CD4-positive, alpha-beta T cell treated with Interleukin-6 for 4 hours (primary cell): ENCODE results near the gene LYSMD3.
A peak's percentile ranks its signal among the peaks of the same experiment; 100 is the strongest.

Experiments used
- DNase-seq: peaks from one replicate; pipeline ENCODE4 v3.0.0-alpha.2; 2020; ENCODE audit warnings: mixed read lengths

LYSMD3 gene

DNA sequence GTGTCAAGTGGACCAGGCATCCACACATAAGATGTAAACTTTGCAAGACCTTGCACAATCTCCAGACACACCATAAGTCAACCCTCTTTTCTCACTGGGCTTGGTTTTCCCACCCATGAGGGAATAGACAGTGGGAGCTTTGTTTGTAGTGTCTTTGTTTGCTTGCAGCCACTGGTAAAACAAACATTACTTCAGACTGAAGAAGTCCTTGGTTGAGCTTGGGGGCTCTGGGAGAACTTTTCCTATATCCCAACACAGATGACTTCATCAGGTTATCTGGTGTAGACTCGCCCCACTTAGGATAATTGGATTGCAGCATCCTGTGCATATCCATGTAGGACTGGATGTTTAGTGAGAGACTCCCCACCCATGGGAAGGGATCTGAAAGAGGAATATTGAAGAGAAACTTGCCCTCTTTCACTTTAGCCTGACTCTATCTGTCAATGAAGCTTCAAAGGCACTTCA, 17.7 kb upstream of the LYSMD3 start:
- no peak for DNase-seq

GRCh38 chr5:90546216-90546837, 16.9 kb upstream of the LYSMD3 start:
- no peak for DNase-seq

GRCh38 chr5:90545511-90545910, 16.1 kb upstream of the LYSMD3 start:
- no peak for DNase-seq

GRCh38 chr5:90542827-90543519, 13.6 kb upstream of the LYSMD3 start:
- no peak for DNase-seq

- no peak for DNase-seq
Measured at GRCh38 chr5:90534922-90535321, 5.5 kb upstream of the LYSMD3 start.

DNA sequence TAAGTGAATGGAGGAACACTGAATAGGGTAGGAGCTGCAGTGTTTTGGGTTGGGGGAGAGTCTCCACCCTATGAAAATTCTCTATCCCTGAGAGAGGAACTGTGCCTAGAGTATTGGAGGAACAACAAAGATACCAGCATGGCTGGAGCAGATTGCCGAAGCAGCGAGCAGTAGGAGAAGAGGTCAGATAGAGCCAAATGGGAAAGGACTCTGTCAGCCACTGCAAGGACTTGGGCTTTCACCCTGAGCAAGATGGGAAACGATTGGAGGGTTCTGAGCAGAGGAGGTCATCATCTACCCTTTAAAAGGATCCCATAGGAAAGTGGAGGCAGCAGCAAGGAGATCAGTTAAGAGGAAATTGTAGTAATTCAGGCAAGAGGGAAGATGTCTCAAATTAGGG, 4.4 kb upstream of the LYSMD3 start:
- no peak for DNase-seq

GRCh38 chr5:90530736-90531487, 1.5 kb upstream of the LYSMD3 start:
- DNase-seq: no peak

DNA sequence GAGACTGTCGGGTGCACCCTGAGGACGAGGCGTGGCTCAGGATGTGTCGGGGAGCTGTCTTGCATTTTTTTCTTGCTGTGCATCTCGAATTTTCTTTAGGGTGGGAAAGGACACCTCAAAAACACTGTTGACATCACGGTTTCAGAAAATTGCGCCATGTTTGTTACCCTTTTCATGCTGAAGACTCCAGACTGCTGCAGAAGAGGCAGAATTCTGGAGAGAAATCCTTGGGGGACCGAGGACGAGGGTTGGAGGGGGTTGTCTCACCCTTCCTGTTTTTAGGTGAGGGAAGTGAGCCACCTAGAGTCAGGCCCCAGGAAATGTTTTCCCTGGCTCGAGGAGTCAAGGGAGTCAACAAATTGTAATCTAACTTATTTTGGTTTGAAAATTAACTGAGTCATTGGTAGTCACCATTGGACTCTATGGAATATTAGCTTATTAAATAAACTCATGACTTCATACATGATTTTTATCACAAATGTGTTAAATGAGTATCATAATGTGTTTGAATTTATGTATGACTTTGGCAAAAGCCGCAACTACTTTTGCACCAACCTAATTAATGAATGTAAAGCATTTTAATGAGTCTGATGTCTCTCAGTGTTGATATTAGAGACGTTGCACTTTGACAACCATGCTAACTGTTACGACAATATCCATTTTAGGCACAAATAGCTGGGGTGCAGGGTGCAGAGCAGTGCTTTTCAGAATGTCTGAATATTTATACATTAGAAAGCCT, 724 bp upstream of the LYSMD3 start:
- peak; percentile 69 for DNase-seq

GRCh38 chr5:90528601-90529193, 687 bp downstream of the LYSMD3 start:
- no peak for DNase-seq

DNA sequence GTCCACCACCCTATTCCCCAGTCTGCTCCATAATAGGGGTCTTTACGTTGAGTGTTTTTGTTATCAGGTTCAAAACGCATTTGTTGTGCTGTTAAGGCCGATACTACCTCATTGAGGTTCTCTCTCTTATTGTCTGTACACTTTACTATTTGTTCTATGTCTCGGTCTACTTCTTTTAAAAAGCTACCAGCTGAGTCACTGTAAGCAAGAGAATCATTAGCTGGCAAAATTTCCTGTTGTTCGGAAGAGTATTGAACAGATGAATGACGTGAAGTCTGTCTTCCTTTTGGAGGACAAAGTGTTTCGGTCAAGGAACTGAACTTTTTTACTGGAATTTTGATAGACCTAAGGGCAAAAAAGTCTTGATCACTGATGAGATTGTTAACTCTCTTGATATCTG, 10.3 kb downstream of the LYSMD3 start:
- no peak for DNase-seq

DNA sequence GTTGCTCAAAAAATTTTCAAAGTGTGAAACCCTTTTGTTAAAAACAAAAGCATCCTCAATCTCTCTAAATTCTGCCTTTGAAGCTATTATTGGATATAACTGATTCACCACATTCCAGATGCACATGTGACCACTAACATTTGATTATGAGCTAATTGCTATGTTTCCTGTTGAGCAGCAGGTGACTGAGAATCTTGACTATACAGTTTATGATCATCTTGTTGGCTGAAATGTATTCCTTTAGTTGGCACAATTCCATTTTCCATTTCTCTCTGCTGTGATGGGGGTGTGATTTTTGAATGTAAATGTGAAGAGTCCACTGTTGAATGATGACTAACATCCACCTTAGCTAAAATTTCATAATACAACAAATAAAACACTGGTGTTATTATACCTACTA, 10.7 kb downstream of the LYSMD3 start:
- no peak for DNase-seq

DNA sequence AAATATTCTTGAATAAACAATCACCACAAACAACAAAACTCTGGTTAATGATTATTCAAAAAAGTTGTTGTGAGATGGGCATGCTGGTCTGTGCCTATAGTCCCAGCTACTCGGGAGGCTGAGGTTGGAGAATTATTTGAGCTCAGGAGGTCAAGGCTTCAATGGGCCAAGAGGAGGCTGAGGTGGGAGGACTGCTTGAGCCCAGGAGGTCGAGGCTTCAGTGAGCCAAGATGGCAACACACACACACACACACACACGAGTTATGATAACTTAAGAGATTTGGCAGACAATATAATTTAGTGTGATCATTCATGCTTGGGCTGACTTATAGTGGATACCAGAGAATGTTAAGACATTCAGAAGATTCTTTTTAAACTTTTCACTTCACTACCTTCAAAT, 14.9 kb downstream of the LYSMD3 start:
- DNase-seq: no peak

DNA sequence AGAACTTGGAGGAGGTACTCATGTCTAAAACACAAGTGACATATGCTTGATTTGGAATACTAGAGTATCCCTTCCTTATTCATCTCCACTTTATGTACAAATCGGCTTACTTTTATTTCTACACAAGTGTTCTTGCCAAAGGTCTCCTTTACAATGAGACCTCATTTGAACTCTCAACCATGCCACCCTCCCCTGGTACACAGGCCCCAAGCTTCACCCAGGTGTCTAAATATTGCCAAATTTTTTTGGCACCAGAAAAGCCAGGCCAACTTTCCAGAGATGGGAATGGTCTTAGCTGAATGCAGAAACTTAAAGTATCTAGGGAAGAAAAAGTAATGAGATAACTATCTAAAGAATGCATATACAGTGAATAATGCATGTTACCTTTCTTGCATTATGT, 18.9 kb downstream of the LYSMD3 start:
- DNase-seq: no peak

- DNase-seq: no peak
Measured at GRCh38 chr5:90506221-90506620, 23.2 kb downstream of the LYSMD3 start.

DNA sequence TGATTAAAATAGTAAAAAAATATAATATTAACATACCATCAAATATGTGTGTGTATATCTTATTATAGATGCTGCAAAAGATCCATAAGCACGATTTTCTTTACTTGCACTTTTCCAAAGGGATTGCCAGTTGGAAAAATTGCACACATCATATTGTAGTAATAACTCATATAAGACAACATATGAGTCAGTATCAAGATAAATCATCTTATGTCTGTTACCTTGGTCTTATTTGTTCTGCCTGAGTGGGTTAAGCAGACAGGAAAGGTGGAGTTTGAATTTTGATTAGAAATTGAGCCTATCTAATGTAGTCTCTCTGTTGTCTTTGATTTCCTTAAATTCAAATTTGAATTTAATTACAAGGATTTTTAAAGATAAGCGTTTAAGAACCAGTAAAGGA, 24.6 kb downstream of the LYSMD3 start:
- DNase-seq: no peak

DNA sequence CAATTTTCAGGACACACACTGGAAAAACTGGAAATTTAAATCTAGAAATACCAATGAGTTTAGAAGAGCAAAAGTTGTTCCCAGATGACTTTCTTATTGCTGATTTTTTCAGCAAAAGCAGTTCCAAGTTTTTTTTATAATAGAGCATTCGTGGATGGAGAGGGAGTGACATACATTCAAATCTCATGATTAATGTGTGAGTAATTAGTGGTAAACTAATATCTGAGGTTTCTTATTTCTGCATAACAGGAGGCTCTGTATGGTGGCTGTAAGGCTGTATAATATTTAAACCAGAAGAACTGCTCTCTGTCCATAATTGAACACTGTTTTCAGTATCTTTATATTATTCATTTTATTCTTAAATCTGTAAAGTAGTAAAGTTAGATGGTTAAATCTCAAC, 25.8 kb downstream of the LYSMD3 start:
- DNase-seq: no peak

DNA sequence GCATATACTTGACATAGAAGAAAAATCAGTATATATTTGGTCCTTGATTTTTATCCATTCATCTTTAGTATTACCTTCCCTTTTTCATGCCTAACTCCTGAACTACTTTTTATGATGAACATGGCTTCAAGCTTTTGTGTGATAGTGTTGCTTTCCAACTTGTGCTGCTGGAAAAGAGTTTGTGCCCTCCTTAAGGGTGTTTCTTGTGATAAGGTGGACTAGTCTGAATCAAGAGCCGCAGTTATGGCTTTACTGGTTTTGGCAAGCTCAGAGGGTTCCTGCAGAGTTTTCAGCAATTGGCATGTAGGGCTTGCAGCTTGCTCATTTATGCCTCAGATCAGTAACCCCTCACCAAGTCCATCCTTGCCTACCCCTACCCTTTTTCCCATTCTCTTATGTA, 34.2 kb downstream of the LYSMD3 start:
- DNase-seq: no peak

DNA sequence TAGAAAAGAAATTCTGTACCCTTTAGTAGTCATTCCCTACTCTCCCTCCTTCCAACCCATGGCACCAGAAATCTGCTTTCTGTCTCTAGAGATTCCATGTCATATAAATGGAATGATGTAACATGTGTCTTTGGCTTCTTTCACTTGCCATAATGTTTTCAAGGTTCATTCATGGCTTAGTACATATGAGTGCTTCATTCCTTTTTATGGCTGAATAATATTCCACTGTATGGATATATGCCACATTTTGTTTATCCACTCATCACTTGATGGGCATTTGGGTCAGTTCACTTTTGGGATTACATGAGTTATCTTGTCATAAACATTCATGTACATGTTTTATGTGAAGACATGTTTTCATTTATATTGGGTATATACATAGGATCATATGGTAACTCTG, 35.3 kb downstream of the LYSMD3 start:
- DNase-seq: no peak

- no peak for DNase-seq
Measured at GRCh38 chr5:90488791-90489190, 40.6 kb downstream of the LYSMD3 start.

- no peak for DNase-seq
Measured at GRCh38 chr5:90484540-90484939, 44.8 kb downstream of the LYSMD3 start.

DNA sequence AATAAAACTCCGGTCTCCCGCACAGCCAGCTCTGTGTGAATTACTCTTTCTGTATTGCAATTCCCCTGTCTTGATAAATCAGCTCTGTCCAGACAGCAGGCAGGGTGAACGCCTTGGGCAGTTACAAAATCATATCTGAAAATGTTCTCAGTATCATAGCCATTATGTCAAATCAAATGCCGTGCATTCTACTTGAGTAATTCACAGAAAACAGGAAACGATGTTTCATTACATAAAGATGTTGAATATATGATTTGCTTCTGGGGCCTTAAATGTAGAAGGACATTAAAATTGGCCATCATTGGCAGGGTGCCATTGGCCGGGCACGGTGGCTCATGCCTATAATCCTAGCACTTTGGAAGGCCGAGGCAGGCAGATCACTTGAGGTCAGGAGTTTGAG, 46.2 kb downstream of the LYSMD3 start:
- DNase-seq: no peak

DNA sequence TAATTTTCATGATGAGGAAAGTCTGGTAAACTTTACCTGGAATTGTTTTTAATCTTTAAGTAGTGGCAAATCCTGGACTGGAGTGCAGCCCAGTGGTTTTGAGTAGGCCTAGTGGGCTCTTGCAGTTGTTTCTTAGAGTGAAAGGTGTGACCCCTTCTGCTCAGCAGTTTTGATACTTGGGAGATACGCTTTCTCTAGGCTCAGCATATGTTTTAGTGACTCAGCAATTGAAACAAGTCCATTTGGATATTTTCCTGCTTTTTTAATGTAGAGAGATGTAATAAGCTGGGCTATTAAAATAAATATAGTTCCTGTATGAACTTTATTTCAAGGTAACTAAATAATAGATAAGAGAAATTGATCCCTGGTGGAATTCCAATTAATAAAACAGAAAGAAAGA, 48.7 kb downstream of the LYSMD3 start:
- DNase-seq: no peak
